ENCODE results near the gene LIPJ.

GRCh38 chr10:88608780-88609179 lies 22.2 kb downstream of the LIPJ start:
- no peak for TF ChIP-seq CTCF (conservative IDR thresholded peaks at IDR 0.05 in 1 of 2, IDR thresholded peaks at IDR 0.05 in 1 of 2; ENCODE audit: low read depth in 1 of 2, low read length in 2 of 2)
- TF ChIP-seq EZH2 (IDR thresholded peaks at IDR 0.05; ENCODE audit: low read length, missing control alignments), result no peak
